ENCODE measurements around the gene ABCD1. TPM values are rescaled to one million over a fixed set of nuclear protein-coding genes. Genes with fewer than 3 reads are reported as not detected.

The ABCD1 gene
- total RNA-seq, 4 donors from 2014 or later, result 5.9 to 9.4 (median 7.4) TPM

GRCh38 chrX:153784325-153784967 lies 59.8 kb downstream of the ABCD1 start:
- 88% methylated on average over 5 of the region's 27 CpGs for WGBS
- no peak for TF ChIP-seq POLR2A (IDR thresholded peaks at IDR 0.05)
- TF ChIP-seq CTCF (IDR thresholded peaks at IDR 0.05), result no peak
- TF ChIP-seq POLR2AphosphoS5 (IDR thresholded peaks at IDR 0.05), result no peak
- no peak for TF ChIP-seq EP300 (IDR thresholded peaks at IDR 0.05)
- H3K27me3 ChIP-seq, result no peaks in the 10 kb centered on the region
- H3K36me3 ChIP-seq, result peaks cover 42% of the 10 kb centered on the region
- no peak for DNase-seq (ENCODE audit: low spot score in 2 of 2)
- no peak overlapping the region for H3K27ac ChIP-seq
- peaks cover 21% of the 10 kb centered on the region for H3K4me1 ChIP-seq
- H3K4me3 ChIP-seq, result no peak overlapping the region
- H3K9me3 ChIP-seq, result no peaks in the 10 kb centered on the region

- Histone ChIP-seq H3K27ac (no peak overlapping the region), H3K27me3 (no peaks in the 10 kb centered on the region), H3K9me3 (no peaks in the 10 kb centered on the region), H3K4me1 (peaks cover 21% of the 10 kb centered on the region), H3K4me3 (no peak overlapping the region), H3K36me3 (peaks cover 45% of the 10 kb centered on the region)
- 93% methylated on average over 11 of the region's 15 CpGs for WGBS
- TF ChIP-seq EP300 (IDR thresholded peaks at IDR 0.05) (no peak), POLR2A (IDR thresholded peaks at IDR 0.05) (no peak), POLR2AphosphoS5 (IDR thresholded peaks at IDR 0.05) (no peak), CTCF (IDR thresholded peaks at IDR 0.05) (no peak)
- DNase-seq (ENCODE audit: low spot score in 2 of 2), result no peak
These were observed 62.0 kb downstream of the ABCD1 start for GRCh38 chrX:153786669-153787068.

- H3K27me3 ChIP-seq, result no peaks in the 10 kb centered on the region
- no peak for DNase-seq (ENCODE audit: low spot score in 2 of 2)
- H3K9me3 ChIP-seq, result no peaks in the 10 kb centered on the region
- peaks cover 28% of the 10 kb centered on the region for H3K4me1 ChIP-seq
- H3K36me3 ChIP-seq, result peaks cover 45% of the 10 kb centered on the region
- WGBS, result 91% methylated on average over 11 of the region's 12 CpGs
- H3K27ac ChIP-seq, result no peak overlapping the region
- TF ChIP-seq EP300 (IDR thresholded peaks at IDR 0.05) (no peak), CTCF (IDR thresholded peaks at IDR 0.05) (no peak)
- no peak overlapping the region for H3K4me3 ChIP-seq
These were observed 65.0 kb downstream of the ABCD1 start for GRCh38 chrX:153789654-153790053.

GRCh38 chrX:153791104-153791852 lies 66.6 kb downstream of the ABCD1 start:
- H3K4me3 ChIP-seq, result no peak overlapping the region

More at GRCh38 chrX:153791104-153791852, 66.6 kb downstream of the ABCD1 start:
- peaks cover 31% of the 10 kb centered on the region for H3K36me3 ChIP-seq
- TF ChIP-seq POLR2A (IDR thresholded peaks at IDR 0.05), result no peak
- no peak for TF ChIP-seq EP300 (IDR thresholded peaks at IDR 0.05)
- no peak for TF ChIP-seq CTCF (IDR thresholded peaks at IDR 0.05)
- no peak for TF ChIP-seq POLR2AphosphoS5 (IDR thresholded peaks at IDR 0.05)
- no peak overlapping the region for H3K27ac ChIP-seq
- no peaks in the 10 kb centered on the region for H3K27me3 ChIP-seq
- DNase-seq (ENCODE audit: low spot score in 2 of 2), result no peak
- H3K9me3 ChIP-seq, result no peaks in the 10 kb centered on the region
- 60% methylated on average over 13 of the region's 17 CpGs for WGBS
- peaks cover 42% of the 10 kb centered on the region for H3K4me1 ChIP-seq
